Vagina (tissue), 2 donors: ENCODE results near the gene MFAP3L. TPM values are rescaled to one million over a fixed set of nuclear protein-coding genes. Genes with fewer than 3 reads are reported as not detected.

Experiments
- DNase-seq, 2 donors: peaks; one replicate each; pipeline ENCODE4 v3.0.0-alpha.2; 2017; ENCODE audit errors: extremely low spot score in 2 of 2
- H3K27ac ChIP-seq: fragments of 200-600 bp; sonication (generic); one replicate; pipeline ENCODE4 v1.5.1; 2019
- H3K27me3 ChIP-seq: fragments of 200-600 bp; sonication (generic); one replicate; pipeline ENCODE4 v1.5.1; 2019
- H3K36me3 ChIP-seq, 2 donors: fragments of 200-600 bp; sonication (generic); one replicate each; pipeline ENCODE4 v1.5.1; 2017 to 2019
- H3K4me1 ChIP-seq: fragments of 200-600 bp; sonication (generic); one replicate; pipeline ENCODE4 v1.5.1; 2019
- H3K4me3 ChIP-seq, 2 donors: fragments of 200-600 bp; sonication (generic); 1 replicate in 1 of 2; 2 replicates in 1 of 2; pipeline ENCODE4 v1.5.1; 2016 to 2019
- H3K9me3 ChIP-seq: fragments of 200-600 bp; sonication (generic); one replicate; pipeline ENCODE4 v1.5.1; 2019
- CTCF ChIP-seq, 3 experiments: fragments of 450-650 bp in 2 of 3; fragments of 200-600 bp in 1 of 3; sonication (generic) in 1 of 3; IDR thresholded peaks; one replicate each; pipeline ENCODE4 v1.5.1; 2017 to 2019; ENCODE audit warnings: antibody characterized with exemption in 3 of 3, mild to moderate bottlenecking in 2 of 3, moderate library complexity in 2 of 3
- POLR2A ChIP-seq, 2 donors: fragments of 450-650 bp; IDR thresholded peaks; one replicate each; pipeline ENCODE4 v1.6.1; 2017; ENCODE audit warnings: antibody characterized with exemption in 2 of 2, mild to moderate bottlenecking in 2 of 2, moderate library complexity in 2 of 2
- POLR2AphosphoS5 ChIP-seq, 2 donors: sonication (generic); formaldehyde crosslinking; IDR thresholded peaks; one replicate each; pipeline ENCODE4 v1.9.0; 2017; ENCODE audit warnings: antibody characterized with exemption in 2 of 2, mild to moderate bottlenecking in 2 of 2, low read depth in 1 of 2; ENCODE audit not compliant: insufficient read depth in 1 of 2
- intact Hi-C: fragments of 100-400 bp; cut with DNase I; formaldehyde crosslinking; loops from one replicate; pipeline ENCODE4 v1.15.1; 2023
- total RNA-seq: library from RNA; depleted of rRNA; stranded (reverse); fragments of >200 nt; gene quantifications from one replicate; pipeline ENCODE4 v1.2.3, GENCODE V29; 2016

MFAP3L gene
- total RNA-seq, 1 donor from 2014 or later = 2.2 TPM

- no peaks in the 10 kb centered on the region for H3K9me3 ChIP-seq
- TF ChIP-seq POLR2AphosphoS5 (IDR thresholded peaks at IDR 0.05; ENCODE audit: insufficient read depth in 1 of 2, low read depth in 1 of 2) = no peak
- no peak for TF ChIP-seq CTCF (IDR thresholded peaks at IDR 0.05)
- no peak for TF ChIP-seq POLR2A (IDR thresholded peaks at IDR 0.05)
- peak in 1 of 2 donors; percentile 56 for DNase-seq
- no peak overlapping the region for H3K27ac ChIP-seq
- H3K36me3 ChIP-seq = no peaks in the 10 kb centered on the region
- H3K27me3 ChIP-seq = no peaks in the 10 kb centered on the region
- no peak overlapping the region for H3K4me3 ChIP-seq
- H3K4me1 ChIP-seq = no peaks in the 10 kb centered on the region
- intact Hi-C loops = no loop called here
These were observed 9.0 kb upstream of the MFAP3L start for GRCh38 chr4:170035231-170035630.

GRCh38 chr4:170033999-170034398, 7.8 kb upstream of the MFAP3L start:
- Histone ChIP-seq H3K27ac (no peak overlapping the region), H3K4me3 (no peak overlapping the region), H3K36me3 (no peaks in the 10 kb centered on the region), H3K4me1 (no peaks in the 10 kb centered on the region), H3K9me3 (no peaks in the 10 kb centered on the region), H3K27me3 (no peaks in the 10 kb centered on the region)
- intact Hi-C loops = no loop called here
- TF ChIP-seq POLR2A (IDR thresholded peaks at IDR 0.05) (no peak), POLR2AphosphoS5 (IDR thresholded peaks at IDR 0.05; ENCODE audit: insufficient read depth in 1 of 2, low read depth in 1 of 2) (no peak), CTCF (IDR thresholded peaks at IDR 0.05) (no peak)
- no peak for DNase-seq

GRCh38 chr4:170030121-170030520, 3.9 kb upstream of the MFAP3L start:
- no peak for TF ChIP-seq POLR2A (IDR thresholded peaks at IDR 0.05)
- TF ChIP-seq POLR2AphosphoS5 (IDR thresholded peaks at IDR 0.05; ENCODE audit: insufficient read depth in 1 of 2, low read depth in 1 of 2) = no peak
- TF ChIP-seq CTCF (IDR thresholded peaks at IDR 0.05) = no peak
- Histone ChIP-seq H3K4me3 (no peak overlapping the region), H3K9me3 (no peaks in the 10 kb centered on the region), H3K36me3 (no peaks in the 10 kb centered on the region), H3K27me3 (no peaks in the 10 kb centered on the region), H3K27ac (no peak overlapping the region), H3K4me1 (peaks cover 4% of the 10 kb centered on the region)
- intact Hi-C loops = no loop called here
- DNase-seq = no peak

GRCh38 chr4:170027181-170027829, 1.1 kb upstream of the MFAP3L start:
- Histone ChIP-seq H3K4me3 (peak overlapping the region; percentile 71 to 74), H3K9me3 (no peaks in the 10 kb centered on the region), H3K27me3 (no peaks in the 10 kb centered on the region), H3K27ac (peak overlapping the region; percentile 82), H3K4me1 (peaks cover 4% of the 10 kb centered on the region), H3K36me3 (no peaks in the 10 kb centered on the region)
- intact Hi-C loops = loop anchor here (5.0 kb wide), 1 partner anchor 415 kb away; the partner anchor contains the start of gene NEK1
- DNase-seq = peak in 1 of 2 donors; percentile 93
- peak; percentile 79 to 81 for TF ChIP-seq POLR2AphosphoS5 (IDR thresholded peaks at IDR 0.05; ENCODE audit: insufficient read depth in 1 of 2, low read depth in 1 of 2)
- peak in 1 of 2 donors; percentile 63 for TF ChIP-seq POLR2A (IDR thresholded peaks at IDR 0.05)
- peak in 1 of 3 experiments; percentile 32 for TF ChIP-seq CTCF (IDR thresholded peaks at IDR 0.05)
